Ishikawa (cell line): Measurements from ENCODE around the gene SLC43A1.

Source experiments
- CEBPB ChIP-seq: IDR thresholded peaks from 2 replicates; pipeline ENCODE4 v1.6.1; 2012
- CREB1 ChIP-seq: IDR thresholded peaks from 2 replicates; pipeline ENCODE4 v1.6.1; 2012; ENCODE audit warnings: low read depth
- EGR1 ChIP-seq: IDR thresholded peaks from 2 replicates; pipeline ENCODE4 v1.6.1; 2012
- EP300 ChIP-seq: IDR thresholded peaks from 2 replicates; pipeline ENCODE4 v1.6.1; 2012; ENCODE audit warnings: borderline replicate concordance
- FOXM1 ChIP-seq: IDR thresholded peaks from 2 replicates; pipeline ENCODE4 v1.6.1; 2012; ENCODE audit warnings: low read depth, borderline replicate concordance
- NFIC ChIP-seq: IDR thresholded peaks from 2 replicates; pipeline ENCODE4 v1.6.1; 2012
- RAD21 ChIP-seq: IDR thresholded peaks from 2 replicates; pipeline ENCODE4 v1.6.1; 2012; ENCODE audit warnings: low read depth
- TAF1 ChIP-seq: IDR thresholded peaks from 2 replicates; pipeline ENCODE4 v1.6.1; 2012; ENCODE audit warnings: low read depth, mild to moderate bottlenecking
- TCF12 ChIP-seq: IDR thresholded peaks from 2 replicates; pipeline ENCODE4 v1.6.1; 2012; ENCODE audit warnings: low read depth
- TEAD4 ChIP-seq: IDR thresholded peaks from 2 replicates; pipeline ENCODE4 v1.6.1; 2012
- YY1 ChIP-seq: IDR thresholded peaks from 2 replicates; pipeline ENCODE4 v1.6.1; 2012; ENCODE audit warnings: low read depth
- ZBTB7A ChIP-seq: IDR thresholded peaks from 2 replicates; pipeline ENCODE4 v1.6.1; 2012; ENCODE audit warnings: low read depth
- TF ChIP-seq, protein P1 (sequence below): IDR thresholded peaks from 2 replicates; pipeline ENCODE4 v1.6.1; 2012; ENCODE audit warnings: low read depth, mild to moderate bottlenecking
- TF ChIP-seq, protein P2 (sequence below): IDR thresholded peaks from 2 replicates; pipeline ENCODE4 v1.6.1; 2012
- TF ChIP-seq, protein P3 (sequence below): IDR thresholded peaks from 2 replicates; pipeline ENCODE4 v1.6.1; 2012

SLC43A1 gene

DNA sequence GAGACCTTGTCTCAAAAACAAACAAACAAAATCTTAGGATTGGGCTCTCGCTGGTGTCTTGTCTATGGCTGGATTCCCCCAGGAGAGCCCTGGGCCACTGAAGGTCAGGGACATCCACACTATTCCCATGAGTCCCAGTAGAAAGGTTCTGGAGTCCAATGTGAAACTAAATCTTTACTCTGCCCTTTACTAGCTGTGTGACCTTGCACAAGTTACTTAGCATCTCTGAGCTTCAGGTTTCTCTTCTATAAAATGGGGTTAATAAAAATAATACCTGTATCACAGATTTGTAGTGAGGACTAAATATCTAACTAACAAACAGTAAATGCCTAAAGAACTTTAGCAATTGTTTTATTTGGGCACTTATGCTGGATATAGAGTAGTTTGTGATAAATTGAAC lies 9.0 kb downstream of the SLC43A1 start:
- TF ChIP-seq TCF12 (no peak), CREB1 (no peak), TEAD4 (no peak), TAF1 (no peak), YY1 (no peak), NFIC (no peak), FOXM1 (no peak)
- TF ChIP-seq, protein P1, sequence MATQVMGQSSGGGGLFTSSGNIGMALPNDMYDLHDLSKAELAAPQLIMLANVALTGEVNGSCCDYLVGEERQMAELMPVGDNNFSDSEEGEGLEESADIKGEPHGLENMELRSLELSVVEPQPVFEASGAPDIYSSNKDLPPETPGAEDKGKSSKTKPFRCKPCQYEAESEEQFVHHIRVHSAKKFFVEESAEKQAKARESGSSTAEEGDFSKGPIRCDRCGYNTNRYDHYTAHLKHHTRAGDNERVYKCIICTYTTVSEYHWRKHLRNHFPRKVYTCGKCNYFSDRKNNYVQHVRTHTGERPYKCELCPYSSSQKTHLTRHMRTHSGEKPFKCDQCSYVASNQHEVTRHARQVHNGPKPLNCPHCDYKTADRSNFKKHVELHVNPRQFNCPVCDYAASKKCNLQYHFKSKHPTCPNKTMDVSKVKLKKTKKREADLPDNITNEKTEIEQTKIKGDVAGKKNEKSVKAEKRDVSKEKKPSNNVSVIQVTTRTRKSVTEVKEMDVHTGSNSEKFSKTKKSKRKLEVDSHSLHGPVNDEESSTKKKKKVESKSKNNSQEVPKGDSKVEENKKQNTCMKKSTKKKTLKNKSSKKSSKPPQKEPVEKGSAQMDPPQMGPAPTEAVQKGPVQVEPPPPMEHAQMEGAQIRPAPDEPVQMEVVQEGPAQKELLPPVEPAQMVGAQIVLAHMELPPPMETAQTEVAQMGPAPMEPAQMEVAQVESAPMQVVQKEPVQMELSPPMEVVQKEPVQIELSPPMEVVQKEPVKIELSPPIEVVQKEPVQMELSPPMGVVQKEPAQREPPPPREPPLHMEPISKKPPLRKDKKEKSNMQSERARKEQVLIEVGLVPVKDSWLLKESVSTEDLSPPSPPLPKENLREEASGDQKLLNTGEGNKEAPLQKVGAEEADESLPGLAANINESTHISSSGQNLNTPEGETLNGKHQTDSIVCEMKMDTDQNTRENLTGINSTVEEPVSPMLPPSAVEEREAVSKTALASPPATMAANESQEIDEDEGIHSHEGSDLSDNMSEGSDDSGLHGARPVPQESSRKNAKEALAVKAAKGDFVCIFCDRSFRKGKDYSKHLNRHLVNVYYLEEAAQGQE = no peak
- TF ChIP-seq, protein P2, sequence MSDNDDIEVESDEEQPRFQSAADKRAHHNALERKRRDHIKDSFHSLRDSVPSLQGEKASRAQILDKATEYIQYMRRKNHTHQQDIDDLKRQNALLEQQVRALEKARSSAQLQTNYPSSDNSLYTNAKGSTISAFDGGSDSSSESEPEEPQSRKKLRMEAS = no peak

DNA sequence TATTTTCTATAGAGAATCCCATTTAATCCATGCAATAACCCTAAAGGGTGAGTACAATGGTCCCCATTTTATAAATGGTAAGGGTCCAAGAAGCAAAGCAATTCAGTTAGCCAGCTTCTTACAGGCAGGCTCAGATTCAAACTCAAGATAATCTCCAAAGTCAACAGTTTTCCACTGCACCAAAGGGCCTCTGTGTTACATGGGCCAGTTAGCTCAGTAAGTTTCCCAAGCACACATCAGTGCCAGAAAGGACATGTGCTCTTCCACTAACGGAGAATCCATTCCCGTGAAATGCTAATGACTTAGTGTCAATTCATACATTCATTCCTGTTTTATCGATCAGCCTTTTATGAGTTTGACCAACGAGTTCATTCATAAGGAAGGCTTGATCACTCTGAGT lies 11.0 kb downstream of the SLC43A1 start:
- TF ChIP-seq YY1 = no peak

DNA sequence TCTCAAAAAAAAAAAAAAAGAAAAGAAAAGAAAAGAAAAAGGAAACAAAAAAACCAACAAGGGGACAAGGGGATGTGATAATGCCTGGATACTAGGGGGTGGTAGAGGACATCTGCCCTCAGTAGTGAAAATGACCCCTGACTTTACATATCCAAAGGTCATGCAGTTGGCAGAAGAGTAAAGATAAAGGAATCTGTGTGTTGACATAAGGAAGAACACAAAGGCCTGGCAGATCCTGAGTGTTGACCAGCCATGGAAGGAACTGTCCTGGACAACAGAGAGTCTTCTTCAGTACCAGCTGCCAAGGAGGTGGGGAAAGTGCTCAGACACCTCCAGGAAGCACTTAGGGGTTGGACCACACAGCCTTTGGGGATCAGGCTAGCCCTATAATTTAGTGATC lies 12.6 kb downstream of the SLC43A1 start:
- TF ChIP-seq RAD21 (no peak), ZBTB7A (no peak)

DNA sequence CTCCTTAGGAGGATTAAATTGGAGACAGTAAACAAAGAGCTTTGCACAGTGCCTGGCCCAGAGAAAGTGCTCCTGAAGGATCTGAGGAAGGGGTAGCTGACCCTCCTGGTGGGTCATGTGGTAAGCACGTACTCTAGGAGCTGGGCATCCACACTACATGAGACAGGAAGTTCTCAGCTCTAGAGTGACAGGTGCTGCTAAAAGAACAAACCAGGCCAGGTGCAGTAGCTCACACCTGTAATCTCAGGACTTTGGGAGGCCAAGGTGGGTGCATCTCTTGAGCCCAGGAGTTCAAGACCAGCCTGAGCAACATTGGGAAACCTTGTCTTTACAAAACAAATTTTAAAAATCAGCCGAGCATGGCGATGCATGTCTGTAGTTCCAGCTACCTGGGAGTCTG lies 13.1 kb downstream of the SLC43A1 start:
- TF ChIP-seq, protein P3, sequence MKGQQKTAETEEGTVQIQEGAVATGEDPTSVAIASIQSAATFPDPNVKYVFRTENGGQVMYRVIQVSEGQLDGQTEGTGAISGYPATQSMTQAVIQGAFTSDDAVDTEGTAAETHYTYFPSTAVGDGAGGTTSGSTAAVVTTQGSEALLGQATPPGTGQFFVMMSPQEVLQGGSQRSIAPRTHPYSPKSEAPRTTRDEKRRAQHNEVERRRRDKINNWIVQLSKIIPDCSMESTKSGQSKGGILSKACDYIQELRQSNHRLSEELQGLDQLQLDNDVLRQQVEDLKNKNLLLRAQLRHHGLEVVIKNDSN = no peak
- no peak for TF ChIP-seq YY1
- no peak for TF ChIP-seq EP300
- no peak for TF ChIP-seq CREB1
- TF ChIP-seq, protein P1 = no peak
- no peak for TF ChIP-seq CEBPB
- no peak for TF ChIP-seq FOXM1
- TF ChIP-seq RAD21 = no peak
- no peak for TF ChIP-seq TCF12
- no peak for TF ChIP-seq TAF1
- TF ChIP-seq ZBTB7A = no peak
- TF ChIP-seq TEAD4 = no peak

DNA sequence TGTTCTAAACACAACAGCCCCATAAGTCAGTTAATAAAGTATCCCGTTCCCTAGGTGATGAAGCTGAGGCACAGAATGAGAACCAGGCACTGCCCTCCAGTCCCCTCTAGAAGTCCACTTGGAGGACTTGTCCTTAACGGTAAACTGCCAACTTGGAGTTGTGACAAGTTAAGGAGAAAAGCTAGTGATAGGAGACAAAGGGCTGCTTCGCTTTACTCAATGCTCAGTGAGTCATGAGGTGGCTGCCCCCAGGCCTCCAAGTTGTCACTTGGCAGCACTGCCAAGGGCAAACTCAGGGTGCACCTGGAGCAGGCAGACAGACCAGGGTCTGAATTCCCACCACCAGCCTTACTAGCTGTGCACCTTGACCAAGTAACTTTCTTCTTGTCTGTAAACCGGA lies 13.5 kb downstream of the SLC43A1 start:
- TF ChIP-seq, protein P1 = no peak
- TF ChIP-seq TAF1 (no peak), CEBPB (no peak), NFIC (no peak), TEAD4 (no peak), EP300 (no peak), YY1 (no peak), FOXM1 (no peak), EGR1 (no peak), CREB1 (no peak), RAD21 (no peak), ZBTB7A (no peak), TCF12 (no peak)
- TF ChIP-seq, protein P2 = no peak
- TF ChIP-seq, protein P3 = no peak
